Caki2 (cell line): Measurements from ENCODE around the gene PRDM2. TPM values are rescaled to one million over a fixed set of nuclear protein-coding genes. Genes with fewer than 3 reads are reported as not detected.

Source experiments
- DNase-seq: peaks from one replicate; pipeline ENCODE4 v3.0.0-alpha.2; 2015; ENCODE audit warnings: low read depth
- in situ Hi-C: cut with HindIII; loops from 2 replicates; pipeline ENCODE4 v1.10.0; 2016; ENCODE audit warnings: low sequenced_read_pairs, low pct_unique_long_range_greater_than_20kb, mixed read lengths
- total RNA-seq: library from RNA; depleted of rRNA; stranded (reverse); fragments of >200 nt; shearing (Covaris generic); gene quantifications from 2 replicates; pipeline ENCODE4 v1.2.3, GENCODE V29; 2014; ENCODE audit warnings: low replicate concordance

The PRDM2 gene
- total RNA-seq, 1 experiment from 2014 or later, result 1.0 TPM

- DNase-seq, result no peak
- in situ Hi-C loops, result no loop called here
Measured at GRCh38 chr1:13801232-13801631, 101.2 kb downstream of the PRDM2 start.

DNA sequence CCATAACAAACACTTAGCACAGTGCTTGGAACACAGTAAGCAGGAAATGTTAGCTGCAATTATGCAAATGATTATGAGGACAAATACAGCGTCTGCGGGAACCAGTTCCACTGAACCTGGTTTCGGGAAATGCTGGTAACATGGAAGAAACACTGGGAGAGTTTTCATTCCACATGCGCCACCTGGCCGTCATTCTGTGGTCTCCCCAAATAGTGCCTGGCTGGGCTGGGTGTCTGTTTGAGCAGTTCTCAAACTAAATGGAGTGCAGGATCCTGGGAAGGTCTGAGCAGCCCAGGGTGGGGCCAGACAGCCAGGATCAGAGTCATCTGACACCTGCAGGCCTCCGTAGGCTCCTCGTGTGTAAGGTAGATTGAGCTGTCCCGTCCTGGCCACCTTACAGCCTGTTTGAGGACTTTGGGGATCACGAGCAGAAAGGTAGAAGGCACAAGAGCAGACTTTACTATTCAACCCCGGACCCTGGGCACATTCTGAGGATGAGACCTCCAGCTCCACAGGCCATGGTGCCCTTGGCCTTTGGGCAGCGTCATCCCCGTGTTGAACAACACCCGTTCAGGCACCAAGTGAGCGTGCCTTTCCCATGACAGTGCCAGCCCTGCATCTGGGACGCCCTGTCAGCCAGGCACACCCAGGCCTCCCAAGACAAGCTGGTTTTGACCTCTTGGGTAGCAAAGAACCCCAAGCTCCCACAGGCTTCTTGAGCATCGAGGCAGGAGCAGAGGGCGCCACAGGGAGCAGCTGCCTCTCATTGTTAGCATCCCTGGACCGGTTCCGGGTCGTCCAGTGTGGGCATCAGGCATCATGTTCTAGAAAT, 101.9 kb downstream of the PRDM2 start:
- DNase-seq, result no peak
- in situ Hi-C loops, result no loop called here

- DNase-seq, result no peak
- in situ Hi-C loops, result no loop called here
Measured at GRCh38 chr1:13802782-13803545, 103.0 kb downstream of the PRDM2 start.

GRCh38 chr1:13803546-13804239, 103.7 kb downstream of the PRDM2 start:
- DNase-seq, result no peak
- in situ Hi-C loops, result no loop called here

- in situ Hi-C loops, result no loop called here
- DNase-seq, result no peak
Measured at GRCh38 chr1:13804240-13804633, 104.2 kb downstream of the PRDM2 start.

DNA sequence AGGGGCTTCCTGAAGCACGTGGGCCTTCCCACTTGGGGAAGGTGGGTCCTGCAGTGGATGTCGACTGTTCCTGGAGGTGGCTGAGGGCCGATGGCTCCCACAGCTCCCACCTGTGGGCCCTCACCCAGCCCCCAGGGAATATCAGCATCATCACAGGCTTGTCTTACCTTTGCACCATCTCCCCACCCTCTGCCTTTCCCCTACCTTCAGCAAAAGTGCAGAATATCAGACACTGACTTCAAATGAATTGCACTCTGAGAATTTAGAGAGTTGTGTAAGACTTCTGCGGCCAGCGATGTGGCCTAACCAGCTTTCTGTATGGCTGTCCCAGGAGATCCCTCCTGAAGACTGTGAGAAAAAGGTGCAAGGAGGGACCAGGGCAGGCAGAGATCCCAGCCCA, 105.4 kb downstream of the PRDM2 start:
- in situ Hi-C loops, result no loop called here
- no peak for DNase-seq

- in situ Hi-C loops, result no loop called here
Measured at GRCh38 chr1:13806108-13806507, 106.1 kb downstream of the PRDM2 start.

GRCh38 chr1:13807209-13807608, 107.2 kb downstream of the PRDM2 start:
- in situ Hi-C loops, result no loop called here
- no peak for DNase-seq

More at GRCh38 chr1:13806108-13806507, 106.1 kb downstream of the PRDM2 start:
- no peak for DNase-seq

DNA sequence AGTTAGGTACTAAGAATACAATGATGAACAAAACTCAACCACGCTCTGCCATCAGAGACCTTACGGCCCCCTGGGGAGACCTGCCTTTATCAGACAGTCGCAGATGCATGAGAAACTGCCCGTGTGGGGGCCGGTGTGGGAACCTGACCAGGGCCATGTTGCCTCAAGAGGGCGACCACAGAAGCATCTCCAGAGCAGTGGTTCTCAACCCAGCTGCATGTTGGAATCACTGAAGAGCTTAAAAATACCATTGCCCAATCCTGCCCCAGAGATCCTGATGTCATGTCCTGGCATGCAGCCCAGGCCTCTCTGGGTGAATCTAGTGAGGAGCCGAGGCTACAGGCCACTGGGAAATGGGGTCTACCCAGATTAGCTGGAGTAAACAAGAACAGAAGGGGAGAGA, 108.7 kb downstream of the PRDM2 start:
- no peak for DNase-seq
- in situ Hi-C loops, result no loop called here

DNA sequence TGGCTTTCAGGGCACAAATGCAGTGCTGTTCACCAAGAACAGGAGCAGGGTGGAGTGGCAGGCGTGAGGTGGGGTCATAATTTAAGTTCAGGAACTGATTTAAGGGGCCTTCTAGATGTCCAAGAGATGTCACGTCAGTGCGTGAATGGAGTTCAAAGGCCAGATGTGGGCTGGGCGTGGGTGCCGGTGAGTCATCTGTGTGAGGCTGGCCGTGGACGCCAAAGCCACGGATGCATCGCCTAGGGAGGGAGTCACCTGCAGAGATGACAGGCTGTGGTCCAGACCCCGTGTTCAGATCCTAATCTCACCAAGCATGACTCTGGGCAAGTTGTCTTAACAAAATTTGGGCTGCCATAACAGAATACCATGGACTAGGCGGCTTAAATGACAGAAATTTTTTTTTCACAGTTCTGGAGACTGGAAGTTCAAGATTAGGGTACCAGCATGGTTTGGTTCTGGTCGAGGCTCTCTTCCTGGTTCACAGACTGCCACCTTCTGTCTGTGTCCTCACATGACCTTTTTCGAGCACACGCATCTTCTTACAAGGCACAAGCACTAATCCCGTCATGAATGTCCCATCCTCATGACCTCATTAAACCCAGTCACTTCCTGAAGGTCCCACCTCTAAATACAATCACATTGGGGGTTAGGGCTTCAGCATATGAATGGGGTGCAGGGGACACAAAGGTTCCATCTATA, 109.6 kb downstream of the PRDM2 start:
- in situ Hi-C loops, result no loop called here

GRCh38 chr1:13812456-13813397, 112.7 kb downstream of the PRDM2 start:
- in situ Hi-C loops, result no loop called here
- DNase-seq, result peak; percentile 8

More for the DNA sequence above, 109.6 kb downstream of the PRDM2 start:
- no peak for DNase-seq

- in situ Hi-C loops, result no loop called here
Measured at GRCh38 chr1:13813398-13814012, 113.5 kb downstream of the PRDM2 start.

GRCh38 chr1:13814131-13814530, 114.1 kb downstream of the PRDM2 start:
- no peak for DNase-seq
- in situ Hi-C loops, result no loop called here

More at GRCh38 chr1:13813398-13814012, 113.5 kb downstream of the PRDM2 start:
- no peak for DNase-seq

DNA sequence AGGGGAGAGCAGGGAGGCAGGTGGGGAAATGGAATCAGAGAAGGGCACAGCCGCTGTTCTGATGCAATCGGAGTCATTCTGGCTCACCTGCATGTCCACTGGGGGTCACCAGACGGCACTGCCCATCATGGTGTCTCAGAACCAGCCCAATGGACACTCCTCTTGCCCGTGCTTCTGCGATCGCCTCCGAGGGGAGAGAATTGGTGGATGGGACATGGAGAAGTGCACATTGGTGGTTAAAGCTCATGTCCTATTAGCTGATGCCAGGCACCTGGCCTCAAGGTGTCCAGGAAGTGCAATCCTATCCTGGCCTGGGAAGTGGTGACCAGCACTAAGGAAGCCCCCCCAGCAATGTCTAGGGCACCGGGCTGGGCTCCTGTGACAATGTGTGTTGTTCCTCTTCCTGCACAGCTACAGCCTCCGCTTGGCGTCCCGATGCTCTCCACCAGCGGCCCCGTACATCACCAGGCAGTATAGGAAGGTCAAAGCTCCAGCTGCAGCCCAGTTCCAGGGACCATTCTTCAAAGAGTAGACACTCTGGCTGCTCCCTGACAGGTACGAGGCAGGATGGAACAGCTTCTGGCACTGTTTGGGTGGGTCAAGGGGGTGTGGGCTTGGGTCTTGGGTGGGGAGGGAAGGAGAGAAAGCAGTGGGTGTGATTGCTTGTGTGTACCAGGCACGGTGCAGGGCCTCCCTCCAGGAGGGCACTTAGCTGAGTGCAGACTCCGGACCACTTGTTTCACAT, 116.2 kb downstream of the PRDM2 start:
- in situ Hi-C loops, result no loop called here
- DNase-seq, result no peak

DNA sequence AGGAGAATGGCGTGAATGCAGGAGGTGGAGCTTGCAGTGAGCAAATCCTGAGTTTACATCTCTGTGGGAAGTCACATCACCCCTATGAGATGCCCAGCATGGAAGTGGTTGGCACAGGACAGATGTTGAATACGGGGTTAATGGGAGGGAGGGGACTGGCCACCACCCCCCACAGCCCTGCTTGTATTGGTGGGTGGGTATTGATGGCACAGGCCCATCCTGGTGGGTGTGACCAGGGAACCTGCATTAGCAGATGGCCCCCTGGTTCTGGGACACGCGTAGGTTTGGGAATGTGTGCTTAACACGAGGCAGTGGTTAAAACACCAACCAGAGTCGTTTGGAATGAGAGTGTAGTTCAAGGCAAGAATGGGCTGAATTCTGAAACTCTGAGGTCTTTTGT, 117.9 kb downstream of the PRDM2 start:
- DNase-seq, result no peak
- in situ Hi-C loops, result no loop called here

DNA sequence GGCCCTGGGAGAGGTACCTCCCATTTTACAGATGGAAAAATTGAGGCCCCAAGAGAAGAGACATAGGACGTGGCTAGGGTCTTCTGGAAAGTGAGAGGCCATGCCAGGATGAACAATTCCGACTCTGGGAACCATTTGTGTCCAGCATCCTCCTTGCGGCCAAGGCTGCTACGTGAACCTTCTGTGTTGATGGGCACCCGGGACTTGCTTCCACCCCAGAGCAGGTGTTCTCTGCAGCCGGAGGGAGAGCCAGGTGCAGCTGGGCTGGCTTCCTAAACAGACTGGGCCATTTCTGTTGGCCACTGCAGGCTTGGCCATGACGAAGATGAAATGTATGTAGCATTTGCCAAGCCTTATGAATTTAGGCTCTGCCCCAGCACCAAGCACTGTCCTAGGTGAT, 118.9 kb downstream of the PRDM2 start:
- in situ Hi-C loops, result no loop called here

More for the DNA sequence above, 118.9 kb downstream of the PRDM2 start:
- no peak for DNase-seq
